Fibroblast of skin of abdomen (primary cell): Measurements from ENCODE around the gene ATP8B1.
"Not testable (repeated sequence)": the region's sequence is repeated elsewhere in the genome, so short reads cannot be mapped to it uniquely, and the experiment has no call there.

Experiments
- DNase-seq: peaks from one replicate; pipeline ENCODE4 v3.0.0-alpha.2; 2013

The ATP8B1 gene

GRCh38 chr18:57719211-57719935 lies 83.7 kb downstream of the ATP8B1 start:
- not testable (repeated sequence) for DNase-seq

DNA sequence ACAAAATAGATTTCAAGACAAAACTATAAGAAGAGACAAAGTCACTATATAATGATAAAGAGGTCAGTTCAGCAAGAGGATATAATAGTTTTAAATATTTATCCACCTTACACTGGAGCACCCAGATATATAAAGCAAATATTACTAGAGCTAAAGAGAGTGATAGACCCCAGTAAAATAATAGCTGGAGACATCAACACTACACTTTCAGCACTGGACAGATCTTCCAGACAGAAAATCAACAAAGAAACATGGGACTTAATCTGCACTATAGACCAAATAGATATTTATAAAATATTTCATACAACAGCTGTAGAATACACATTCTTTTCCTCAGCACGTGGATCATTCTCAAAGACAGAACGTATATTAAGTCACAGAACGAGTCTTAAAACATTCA lies 86.6 kb downstream of the ATP8B1 start:
- no peak for DNase-seq

DNA sequence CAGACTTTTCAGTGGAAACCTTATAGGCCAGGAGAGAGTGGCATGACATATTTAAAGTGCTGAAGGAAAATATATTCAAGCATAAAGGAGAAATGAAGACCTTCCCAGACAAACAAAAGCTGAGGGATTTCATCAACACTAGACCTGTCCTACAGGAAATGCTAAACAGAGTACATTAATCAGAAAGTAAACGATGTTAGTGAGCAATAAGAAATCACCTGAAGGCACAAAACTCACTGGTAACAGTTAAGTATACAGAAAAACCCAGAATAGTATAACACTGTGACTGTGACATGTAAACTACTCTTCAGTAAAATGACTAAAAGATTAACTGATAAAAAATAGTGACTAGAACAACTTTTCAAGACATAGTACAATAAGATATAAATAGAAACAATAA lies 87.4 kb downstream of the ATP8B1 start:
- no peak for DNase-seq

GRCh38 chr18:57715073-57715472 lies 88.0 kb downstream of the ATP8B1 start:
- DNase-seq, result no peak

DNA sequence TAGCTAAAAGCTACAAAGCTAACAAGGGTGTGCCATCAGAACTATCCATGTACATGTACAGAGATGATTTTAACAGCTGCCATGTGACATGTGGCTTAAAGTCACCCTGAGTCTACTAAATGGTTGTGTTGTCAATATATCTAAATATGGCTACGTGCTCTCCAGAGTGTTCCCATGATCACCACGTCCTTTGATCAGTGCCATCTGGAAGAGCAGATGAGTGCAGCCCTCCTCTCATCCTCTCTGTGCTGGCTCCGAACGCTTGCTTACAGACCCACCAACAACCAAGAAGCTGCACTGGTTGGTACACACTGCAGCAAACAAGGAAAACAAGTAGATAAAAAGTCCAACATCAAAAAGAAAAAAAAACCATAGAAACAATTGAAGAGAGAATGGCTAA lies 92.9 kb downstream of the ATP8B1 start:
- DNase-seq, result no peak

GRCh38 chr18:57709335-57709734 lies 93.8 kb downstream of the ATP8B1 start:
- DNase-seq, result no peak

- no peak for DNase-seq
These were observed 94.8 kb downstream of the ATP8B1 start for GRCh38 chr18:57708288-57708687.

DNA sequence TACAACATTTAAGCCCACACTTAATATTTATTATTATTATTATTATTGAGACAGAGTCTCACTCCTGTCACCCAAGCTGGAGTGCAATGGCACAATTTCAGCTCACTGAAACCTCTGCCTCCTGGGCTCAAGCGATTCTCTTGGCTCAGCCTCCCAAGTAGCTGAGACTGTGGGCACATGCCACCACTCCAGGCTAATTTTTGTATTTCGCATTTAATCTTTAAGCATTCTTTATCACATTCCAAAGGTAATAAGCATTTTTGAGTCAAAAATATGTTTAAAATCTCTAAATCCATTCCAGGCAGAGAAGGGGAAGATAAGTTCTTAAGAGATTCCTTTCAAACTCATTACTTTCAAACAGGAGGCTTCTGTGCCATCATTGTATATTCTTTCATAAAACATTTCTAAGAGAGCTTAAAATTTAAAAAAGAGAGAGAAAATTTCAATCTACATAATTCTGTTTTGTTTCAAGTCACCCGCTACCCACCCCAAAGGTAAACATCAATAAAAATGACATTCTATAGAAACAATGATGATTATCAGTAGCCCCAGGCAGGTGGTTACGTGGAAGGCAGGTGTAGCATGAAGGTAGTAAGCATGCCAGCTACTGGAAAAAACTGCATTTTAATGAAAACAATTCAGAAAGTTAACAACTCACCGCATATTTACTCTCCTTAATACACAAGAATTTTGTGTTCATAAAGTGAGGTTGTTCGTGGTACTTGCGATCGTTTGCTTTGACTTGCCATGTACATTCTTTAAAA lies 97.1 kb downstream of the ATP8B1 start:
- DNase-seq, result no peak

DNA sequence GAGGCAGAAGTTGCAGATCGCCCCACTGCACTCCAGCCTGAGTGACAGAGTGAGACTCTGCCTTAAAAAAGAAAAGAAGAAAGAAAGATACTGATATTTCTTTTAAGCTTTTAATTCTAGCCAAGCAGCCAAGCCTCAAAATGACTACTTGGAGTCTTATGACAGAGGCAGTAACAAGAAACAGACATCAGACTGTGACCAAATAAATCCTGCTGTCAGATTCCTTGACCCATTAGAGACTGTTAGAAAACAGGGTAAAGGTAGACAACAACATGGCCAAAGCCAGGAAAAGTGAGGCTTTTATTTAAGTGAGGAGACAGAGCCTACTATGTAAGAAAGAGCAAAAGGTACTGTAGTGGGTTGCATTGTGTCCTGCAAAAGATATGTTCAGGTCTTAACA lies 98.1 kb downstream of the ATP8B1 start:
- no peak for DNase-seq

- peak; percentile 74 for DNase-seq
These were observed 104.4 kb downstream of the ATP8B1 start for GRCh38 chr18:57698571-57699276.

- DNase-seq, result no peak
These were observed 105.7 kb downstream of the ATP8B1 start for GRCh38 chr18:57697426-57697825.

GRCh38 chr18:57696271-57696670 lies 106.8 kb downstream of the ATP8B1 start:
- DNase-seq, result no peak

GRCh38 chr18:57691363-57691762 lies 111.8 kb downstream of the ATP8B1 start:
- no peak for DNase-seq

DNA sequence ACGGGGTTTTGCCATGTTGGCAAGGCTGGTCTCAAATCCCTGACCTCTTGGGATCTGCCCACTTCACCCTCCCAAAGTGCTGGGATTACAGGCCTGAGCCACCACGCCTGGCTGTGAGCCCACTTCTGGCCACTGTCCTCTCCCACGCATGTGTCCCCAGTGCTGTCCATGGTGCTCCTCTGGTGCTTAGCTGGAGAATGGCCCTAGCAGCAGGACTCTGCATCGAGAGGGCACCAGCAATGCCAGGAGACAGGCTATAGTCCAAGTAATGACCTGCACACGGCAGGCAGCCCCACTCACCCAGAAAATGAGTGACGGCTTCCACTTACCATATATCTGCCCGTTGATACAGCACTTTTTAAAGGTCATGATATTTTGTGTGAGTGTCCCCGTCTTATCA lies 115.1 kb downstream of the ATP8B1 start:
- no peak for DNase-seq

GRCh38 chr18:57683470-57683869 lies 119.6 kb downstream of the ATP8B1 start:
- DNase-seq, result no peak

DNA sequence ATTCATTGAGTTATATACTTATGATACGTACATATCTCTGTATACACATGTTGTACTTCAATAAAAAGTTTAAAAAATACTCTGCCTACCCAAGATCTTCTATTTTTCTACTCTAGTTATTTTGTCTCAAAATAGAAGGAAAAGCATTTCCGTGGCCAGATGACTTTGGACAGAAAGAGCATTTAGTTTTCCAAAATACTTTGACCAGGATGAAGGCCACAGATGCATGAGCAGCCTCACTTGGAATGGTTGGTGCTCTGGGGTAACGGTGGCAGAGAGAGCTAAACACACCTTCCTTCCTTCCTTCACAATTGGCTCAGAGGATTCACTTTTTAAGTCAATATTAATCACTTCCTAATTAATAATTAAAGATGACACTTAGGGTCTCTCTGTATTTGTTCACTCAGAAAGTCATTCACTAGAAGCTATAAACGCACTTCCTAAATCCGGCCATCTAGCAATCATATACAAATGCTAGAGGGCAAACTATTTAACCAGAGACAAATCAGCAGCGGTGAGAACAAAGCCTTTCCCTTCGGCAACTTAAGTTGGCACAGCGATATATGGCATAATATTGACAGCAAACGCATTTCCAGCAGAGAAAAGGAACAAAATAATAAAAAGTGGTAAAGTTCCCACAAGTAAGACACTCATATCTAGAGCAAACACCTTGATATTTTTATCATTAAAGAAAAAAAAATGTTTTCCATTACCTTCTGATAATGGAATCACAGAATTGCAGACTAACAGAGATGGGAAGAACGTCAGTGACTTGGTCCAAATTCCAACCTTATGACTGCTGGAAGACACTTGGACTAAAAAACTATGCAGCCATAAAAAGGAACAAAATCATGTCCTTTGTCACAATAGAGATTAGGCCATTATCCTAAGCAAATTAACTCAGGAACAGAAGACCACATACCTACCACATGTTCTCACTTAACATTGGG lies 125.6 kb downstream of the ATP8B1 start:
- no peak for DNase-seq

DNA sequence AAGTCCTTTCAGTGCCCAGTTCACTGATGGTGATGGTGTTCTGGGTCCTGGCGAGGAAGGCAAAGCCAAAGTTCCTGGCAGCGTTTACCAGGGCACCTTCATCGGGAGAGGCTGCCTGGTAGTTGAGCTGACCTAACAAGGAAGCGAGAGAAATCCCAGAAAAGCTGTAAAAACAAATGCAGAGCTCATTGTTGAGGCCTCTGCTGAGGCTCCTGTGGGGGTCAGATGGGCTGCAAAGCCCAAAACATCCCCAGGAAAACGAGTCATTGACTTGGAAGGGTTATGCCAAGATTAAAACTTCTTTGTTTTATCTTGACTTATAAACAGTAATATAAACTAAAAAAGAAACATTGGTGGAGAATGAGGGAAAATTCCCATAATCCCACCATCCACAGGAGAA lies 128.2 kb downstream of the ATP8B1 start:
- DNase-seq, result no peak

DNA sequence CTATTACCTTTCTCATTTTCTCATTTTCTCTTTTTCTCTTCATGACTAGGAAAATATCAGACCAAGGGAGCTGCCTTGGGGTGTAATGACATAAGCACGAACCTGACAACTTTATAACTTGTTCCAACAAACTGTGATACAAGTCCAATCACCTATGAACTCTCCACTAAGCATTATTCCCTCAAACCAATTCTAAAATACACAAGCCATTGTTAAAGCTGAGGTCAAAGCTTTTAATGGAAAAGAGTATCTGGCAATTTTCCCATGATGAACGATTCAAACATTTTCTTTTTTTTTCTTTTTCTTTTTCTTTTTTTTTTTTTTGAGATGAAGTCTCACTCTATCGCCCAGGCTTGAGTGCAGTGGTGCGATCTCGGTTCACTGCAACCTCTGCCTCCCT lies 133.1 kb downstream of the ATP8B1 start:
- DNase-seq, result no peak

- no peak for DNase-seq
These were observed 135.1 kb downstream of the ATP8B1 start for GRCh38 chr18:57668021-57668420.

GRCh38 chr18:57666818-57667497 lies 136.2 kb downstream of the ATP8B1 start:
- peak; percentile 70 for DNase-seq

GRCh38 chr18:57664568-57665165 lies 138.4 kb downstream of the ATP8B1 start:
- no peak for DNase-seq
